GM20431 (cell line): ENCODE data around the gene HAGHL.
"Not testable (repeated sequence)": the region's sequence is repeated elsewhere in the genome, so short reads cannot be mapped to it uniquely, and the experiment has no call there.

Experiments
- in situ Hi-C: fragments of 300-500 bp; cut with MseI, MboI; formaldehyde crosslinking; loops from one replicate; pipeline ENCODE4 v1.15.0; 2020; ENCODE audit warnings: low sequenced_read_pairs; ENCODE audit not compliant: unreplicated experiment

HAGHL gene

GRCh38 chr16:728890-729744, 2.2 kb downstream of the HAGHL start:
- in situ Hi-C loops, result no loop called here

- in situ Hi-C loops, result no loop called here
Observed at GRCh38 chr16:729768-730665, 3.1 kb downstream of the HAGHL start.

GRCh38 chr16:730666-731509, 4.0 kb downstream of the HAGHL start:
- in situ Hi-C loops, result no loop called here

GRCh38 chr16:732332-732731, 5.4 kb downstream of the HAGHL start:
- in situ Hi-C loops, result no loop called here

GRCh38 chr16:732936-733335, 6.0 kb downstream of the HAGHL start:
- in situ Hi-C loops, result no loop called here

GRCh38 chr16:733382-734207, 6.7 kb downstream of the HAGHL start:
- in situ Hi-C loops, result no loop called here

GRCh38 chr16:734208-734980, 7.5 kb downstream of the HAGHL start:
- in situ Hi-C loops, result no loop called here

GRCh38 chr16:734981-735881, 8.3 kb downstream of the HAGHL start:
- in situ Hi-C loops, result no loop called here

- in situ Hi-C loops, result no loop called here
Observed at GRCh38 chr16:735982-736453, 9.1 kb downstream of the HAGHL start.

GRCh38 chr16:736936-737481, 10.1 kb downstream of the HAGHL start:
- in situ Hi-C loops, result no loop called here

- in situ Hi-C loops, result no loop called here
Observed at GRCh38 chr16:739560-740458, 12.9 kb downstream of the HAGHL start.

- in situ Hi-C loops, result no loop called here
Observed at GRCh38 chr16:740459-740763, 13.5 kb downstream of the HAGHL start.

- in situ Hi-C loops, result no loop called here
Observed at GRCh38 chr16:740764-741505, 14.0 kb downstream of the HAGHL start, which contains the start of gene CIAO3. CIAO3 (minus strand) TSS chr16:740997; CDS start chr16:740985, 12 bp downstream.

- in situ Hi-C loops, result no loop called here
Observed at GRCh38 chr16:741986-742629, 15.2 kb downstream of the HAGHL start.

- in situ Hi-C loops, result not testable (repeated sequence)
Observed at GRCh38 chr16:742894-743293, 16.0 kb downstream of the HAGHL start.
